Osteoblast (primary cell): ENCODE results near the gene TTC28. TPM values are rescaled to one million over a fixed set of nuclear protein-coding genes. Genes with fewer than 3 reads are reported as not detected.

Experiments used
- DNase-seq: peaks from one replicate; pipeline ENCODE4 v3.0.0; 2011; ENCODE audit warnings: low spot score, mixed read lengths; ENCODE audit not compliant: insufficient read length; ENCODE audit errors: missing footprints
- H2AFZ ChIP-seq: 2 replicates; pipeline ENCODE4 v1.6.0; 2011; ENCODE audit warnings: mild to moderate bottlenecking, low read length
- H3K27ac ChIP-seq: 2 replicates; pipeline ENCODE4 v1.5.1; 2011; ENCODE audit warnings: mild to moderate bottlenecking, low read depth, low read length, moderate library complexity
- H3K27me3 ChIP-seq: 2 replicates; pipeline ENCODE4 v1.6.0; 2012; ENCODE audit warnings: mild to moderate bottlenecking, control low read depth, inconsistent platforms, low read length, moderate library complexity; ENCODE audit not compliant: insufficient read depth
- H3K36me3 ChIP-seq: 2 replicates; pipeline ENCODE4 v1.5.1; 2011; ENCODE audit warnings: mild to moderate bottlenecking, low read length, control low read depth, moderate library complexity; ENCODE audit not compliant: insufficient read depth
- H3K4me1 ChIP-seq: 2 replicates; pipeline ENCODE4 v1.5.1; 2011; ENCODE audit warnings: mild to moderate bottlenecking, low read length, control low read depth, moderate library complexity; ENCODE audit not compliant: insufficient read depth
- H3K4me2 ChIP-seq: 2 replicates; pipeline ENCODE4 v1.6.0; 2011; ENCODE audit warnings: mild to moderate bottlenecking, low read length; ENCODE audit not compliant: insufficient read depth
- H3K4me3 ChIP-seq: fragments of 200-600 bp; sonication (generic); 3 replicates; pipeline ENCODE4 v1.5.1; 2012; ENCODE audit warnings: mild to moderate bottlenecking, low read length, inconsistent platforms; ENCODE audit not compliant: insufficient read depth
- H3K79me2 ChIP-seq: 2 replicates; pipeline ENCODE4 v1.6.0; 2012; ENCODE audit warnings: mild to moderate bottlenecking, low read length, control low read depth, inconsistent platforms; ENCODE audit not compliant: insufficient read depth
- H3K9me3 ChIP-seq: 2 replicates; pipeline ENCODE4 v1.5.1; 2011; ENCODE audit warnings: low read depth, low read length, control low read depth
- H4K20me1 ChIP-seq: 2 replicates; pipeline ENCODE4 v1.6.0; 2012; ENCODE audit warnings: mild to moderate bottlenecking, low read length, control low read depth; ENCODE audit not compliant: insufficient read depth
- total RNA-seq: library from RNA; depleted of rRNA; stranded (reverse); fragments of >200 nt; gene quantifications from 2 replicates; pipeline ENCODE4 v1.2.3, GENCODE V29; 2012
- TF ChIP-seq, protein P1 (sequence below): IDR thresholded peaks from 2 replicates; pipeline ENCODE4 v1.5.1; 2011; ENCODE audit warnings: mild to moderate bottlenecking, low read depth, low read length, moderate library complexity; ENCODE audit errors: extremely low read depth

The TTC28 gene
- total RNA-seq, 1 donor: 48.1 TPM

DNA sequence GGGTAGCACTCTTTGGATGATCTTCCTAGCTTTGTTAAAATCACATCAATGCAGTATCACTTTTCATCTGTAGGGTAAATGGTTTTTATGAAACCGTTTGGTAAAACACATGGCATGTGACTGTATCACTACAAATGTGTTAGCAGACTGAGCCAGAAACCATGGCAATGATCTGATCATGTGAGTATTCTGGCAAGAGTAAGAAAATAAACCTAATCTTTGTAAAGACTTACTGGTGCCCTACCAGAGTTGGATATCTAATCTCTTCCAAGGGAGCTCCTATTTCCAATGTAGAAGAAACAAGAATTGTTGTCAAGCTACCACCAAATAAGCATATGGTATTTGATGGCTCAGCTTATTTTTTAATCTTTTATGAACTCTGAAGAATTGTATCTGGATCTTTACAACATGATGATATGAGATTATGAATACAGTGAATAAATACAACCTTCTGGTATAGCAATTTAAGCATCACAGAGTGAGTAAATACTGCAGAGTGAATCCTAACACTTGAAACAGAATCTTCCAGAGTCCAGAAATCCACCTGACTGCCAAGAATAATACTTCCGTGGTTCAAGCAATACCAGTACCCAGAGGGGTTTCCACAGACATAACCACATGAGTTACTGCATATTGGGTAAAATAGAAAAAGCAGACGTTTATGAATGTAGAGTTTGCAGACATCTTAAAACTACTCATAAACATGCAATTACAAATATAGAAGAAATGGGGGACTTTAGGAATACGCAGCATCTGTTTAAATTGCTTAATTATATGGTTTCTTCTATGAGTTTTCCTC is 238.8 kb downstream of the TTC28 start:
- Histone ChIP-seq H3K4me1 (peaks cover 27% of the 10 kb centered on the region), H3K9me3 (no peaks in the 10 kb centered on the region), H3K4me2 (peak overlapping the region; percentile 95), H3K36me3 (no peaks in the 10 kb centered on the region), H4K20me1 (no peaks in the 10 kb centered on the region), H3K4me3 (peak overlapping the region; percentile 80), H3K79me2 (peaks cover 18% of the 10 kb centered on the region), H2AFZ (no peak overlapping the region), H3K27ac (peak overlapping the region; percentile 75), H3K27me3 (no peaks in the 10 kb centered on the region)
- DNase-seq: peak; percentile 76
- TF ChIP-seq, protein P1, sequence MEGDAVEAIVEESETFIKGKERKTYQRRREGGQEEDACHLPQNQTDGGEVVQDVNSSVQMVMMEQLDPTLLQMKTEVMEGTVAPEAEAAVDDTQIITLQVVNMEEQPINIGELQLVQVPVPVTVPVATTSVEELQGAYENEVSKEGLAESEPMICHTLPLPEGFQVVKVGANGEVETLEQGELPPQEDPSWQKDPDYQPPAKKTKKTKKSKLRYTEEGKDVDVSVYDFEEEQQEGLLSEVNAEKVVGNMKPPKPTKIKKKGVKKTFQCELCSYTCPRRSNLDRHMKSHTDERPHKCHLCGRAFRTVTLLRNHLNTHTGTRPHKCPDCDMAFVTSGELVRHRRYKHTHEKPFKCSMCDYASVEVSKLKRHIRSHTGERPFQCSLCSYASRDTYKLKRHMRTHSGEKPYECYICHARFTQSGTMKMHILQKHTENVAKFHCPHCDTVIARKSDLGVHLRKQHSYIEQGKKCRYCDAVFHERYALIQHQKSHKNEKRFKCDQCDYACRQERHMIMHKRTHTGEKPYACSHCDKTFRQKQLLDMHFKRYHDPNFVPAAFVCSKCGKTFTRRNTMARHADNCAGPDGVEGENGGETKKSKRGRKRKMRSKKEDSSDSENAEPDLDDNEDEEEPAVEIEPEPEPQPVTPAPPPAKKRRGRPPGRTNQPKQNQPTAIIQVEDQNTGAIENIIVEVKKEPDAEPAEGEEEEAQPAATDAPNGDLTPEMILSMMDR: no peak

DNA sequence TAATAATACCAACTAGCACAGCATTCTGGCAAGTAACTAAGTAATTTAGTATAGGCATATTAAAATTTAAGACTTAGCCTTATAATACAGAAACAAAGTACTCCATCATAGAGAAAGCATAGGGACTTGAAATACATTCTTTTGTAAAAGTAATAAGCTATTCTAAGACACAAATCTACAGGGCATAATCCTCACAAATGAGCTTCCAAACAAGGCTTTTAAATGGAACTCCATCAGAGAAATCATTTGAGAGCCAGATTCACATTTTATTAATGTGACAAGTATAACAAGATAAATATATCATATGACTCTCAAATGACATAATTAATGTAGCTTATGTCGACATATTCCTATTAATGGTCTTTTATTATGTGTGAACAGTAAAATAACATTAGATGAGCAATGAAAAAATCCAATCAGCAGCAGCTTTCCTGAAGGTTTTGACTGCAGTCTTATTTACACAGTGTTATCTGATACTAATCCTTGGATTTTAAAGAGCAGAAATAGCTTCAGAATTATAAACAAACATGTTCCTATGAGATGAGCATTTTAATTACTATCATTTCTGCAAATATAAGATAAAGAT is 241.4 kb downstream of the TTC28 start:
- Histone ChIP-seq H3K4me1 (peaks cover 27% of the 10 kb centered on the region), H3K27me3 (no peaks in the 10 kb centered on the region)

DNA sequence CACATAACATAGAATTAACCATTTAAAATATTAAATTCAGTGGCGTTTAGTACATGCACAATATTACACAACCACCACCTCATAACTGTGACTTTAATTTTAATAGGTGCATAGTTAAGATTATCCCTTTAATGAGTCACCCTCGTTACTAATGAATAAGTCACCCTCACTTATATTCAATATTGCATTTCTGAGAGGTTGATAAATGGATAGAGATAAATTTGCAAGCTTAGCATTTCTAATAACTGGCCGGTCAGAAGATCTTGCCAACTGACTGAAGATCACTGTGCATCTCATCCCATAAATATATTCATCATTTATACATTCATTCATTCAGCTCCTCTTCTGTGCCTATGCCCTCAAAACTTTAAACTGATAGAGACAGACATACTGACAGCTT is 243.7 kb downstream of the TTC28 start:
- Histone ChIP-seq H3K27ac (no peak overlapping the region), H3K4me3 (no peak overlapping the region), H3K79me2 (peaks cover 16% of the 10 kb centered on the region), H3K9me3 (no peaks in the 10 kb centered on the region), H3K27me3 (no peaks in the 10 kb centered on the region), H3K4me1 (peaks cover 17% of the 10 kb centered on the region), H3K36me3 (no peaks in the 10 kb centered on the region), H3K4me2 (no peak overlapping the region), H2AFZ (no peak overlapping the region), H4K20me1 (no peaks in the 10 kb centered on the region)
- no peak for DNase-seq
- TF ChIP-seq, protein P1: no peak

More for the DNA sequence above, 241.4 kb downstream of the TTC28 start:
- Histone ChIP-seq H3K36me3 (no peaks in the 10 kb centered on the region), H3K4me3 (no peak overlapping the region), H2AFZ (no peak overlapping the region), H3K4me2 (no peak overlapping the region), H3K9me3 (no peaks in the 10 kb centered on the region), H3K79me2 (peaks cover 20% of the 10 kb centered on the region), H3K27ac (no peak overlapping the region), H4K20me1 (no peaks in the 10 kb centered on the region)
- DNase-seq: no peak
- TF ChIP-seq, protein P1: no peak

GRCh38 chr22:28435140-28435768 is 244.4 kb downstream of the TTC28 start:
- no peaks in the 10 kb centered on the region for H3K27me3 ChIP-seq

More at GRCh38 chr22:28435140-28435768, 244.4 kb downstream of the TTC28 start:
- peaks cover 17% of the 10 kb centered on the region for H3K4me1 ChIP-seq
- H4K20me1 ChIP-seq: no peaks in the 10 kb centered on the region
- H3K4me2 ChIP-seq: no peak overlapping the region
- DNase-seq: no peak
- no peaks in the 10 kb centered on the region for H3K9me3 ChIP-seq
- no peak overlapping the region for H3K4me3 ChIP-seq
- no peak overlapping the region for H2AFZ ChIP-seq
- no peaks in the 10 kb centered on the region for H3K36me3 ChIP-seq
- TF ChIP-seq, protein P1: no peak
- H3K27ac ChIP-seq: no peak overlapping the region
- peaks cover 16% of the 10 kb centered on the region for H3K79me2 ChIP-seq
